ENCODE measurements around the gene WDR17. TPM values are rescaled to one million over a fixed set of nuclear protein-coding genes. Genes with fewer than 3 reads are reported as not detected.

The WDR17 gene
- total RNA-seq, 1 experiment from 2014 or later: 1.1 TPM

DNA sequence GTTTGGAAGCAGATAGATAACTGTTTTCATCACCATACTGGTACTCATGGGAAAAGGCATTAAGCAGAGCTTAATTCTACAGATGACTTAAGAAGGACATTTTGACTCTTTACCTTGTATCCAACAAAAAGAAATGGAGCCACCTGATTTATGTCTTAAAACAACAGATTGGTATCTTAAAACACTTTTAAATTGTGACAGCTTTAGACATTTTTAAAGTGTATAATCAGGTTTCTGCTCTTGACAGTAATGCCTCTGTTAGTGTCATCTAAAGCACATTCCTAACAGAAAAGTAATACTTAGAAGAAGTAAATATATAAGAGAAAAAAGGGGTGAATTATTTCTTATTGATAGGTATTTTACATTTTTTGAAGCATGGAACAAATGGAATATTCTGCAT is 73.9 kb downstream of the WDR17 start:
- Histone ChIP-seq H3K36me3 (replicated peaks; ENCODE audit: control insufficient read depth, insufficient read depth, low read length) (no peaks in the 10 kb centered on the region), H3K4me3 (ENCODE audit: insufficient read depth, low read depth, low read length) (no peak overlapping the region), H3K27me3 (ENCODE audit: control insufficient read depth, insufficient read depth, low read length) (no peaks in the 10 kb centered on the region)
- DNase-seq: no peak

DNA sequence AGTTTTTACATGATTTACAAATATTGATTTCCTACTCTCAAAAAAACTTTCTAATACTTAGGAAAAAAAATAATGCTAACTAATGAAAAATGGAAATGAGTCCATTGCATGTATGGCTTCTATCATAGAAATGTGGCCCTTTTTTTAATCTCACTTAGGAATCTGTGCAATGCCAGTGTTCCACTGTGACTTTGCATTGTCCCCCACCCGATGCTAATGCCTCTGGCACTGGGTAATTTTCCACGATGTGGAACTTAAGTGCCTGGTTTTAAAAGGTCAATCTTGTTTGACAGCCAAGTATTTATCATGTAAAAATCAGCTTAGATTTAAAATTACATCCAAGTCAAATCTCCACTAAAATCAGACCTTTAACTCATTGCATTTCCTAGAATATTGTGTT is 76.6 kb downstream of the WDR17 start:
- DNase-seq: no peak
- Histone ChIP-seq H3K27me3 (ENCODE audit: control insufficient read depth, insufficient read depth, low read length) (no peaks in the 10 kb centered on the region), H3K36me3 (replicated peaks; ENCODE audit: control insufficient read depth, insufficient read depth, low read length) (no peaks in the 10 kb centered on the region), H3K4me3 (ENCODE audit: insufficient read depth, low read depth, low read length) (no peak overlapping the region)

DNA sequence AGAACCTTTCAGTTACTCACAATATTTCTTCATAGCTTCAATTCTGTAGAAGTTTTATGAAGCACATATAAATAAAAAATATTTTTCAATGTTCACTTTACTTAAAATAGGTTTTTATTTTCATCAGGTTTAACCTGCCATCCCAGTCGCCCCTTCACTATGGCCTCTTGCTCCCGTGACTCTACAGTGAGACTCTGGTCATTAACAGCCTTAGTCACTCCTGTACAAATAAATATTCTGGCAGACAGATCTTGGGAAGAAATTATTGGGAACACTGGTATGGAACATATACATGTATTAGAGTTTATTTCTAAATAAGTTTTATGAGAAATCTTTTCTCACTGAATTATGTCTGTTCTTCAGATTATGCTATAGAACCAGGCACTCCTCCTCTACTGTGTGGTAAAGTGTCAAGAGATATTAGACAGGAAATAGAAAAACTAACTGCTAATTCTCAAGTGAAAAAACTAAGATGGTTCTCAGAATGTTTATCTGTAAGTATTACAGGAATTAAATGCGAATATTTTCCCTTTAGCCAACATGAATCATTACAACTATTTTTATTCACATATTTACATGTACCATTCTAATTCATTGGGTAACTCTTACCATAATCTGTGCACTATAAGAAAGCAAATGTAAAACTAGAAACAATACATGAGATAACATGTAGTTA is 84.2 kb downstream of the WDR17 start:
- no peaks in the 10 kb centered on the region for H3K27me3 ChIP-seq (ENCODE audit: control insufficient read depth, insufficient read depth, low read length)
- H3K36me3 ChIP-seq (replicated peaks; ENCODE audit: control insufficient read depth, insufficient read depth, low read length): no peaks in the 10 kb centered on the region
- no peak for DNase-seq
- no peak overlapping the region for H3K4me3 ChIP-seq (ENCODE audit: insufficient read depth, low read depth, low read length)

DNA sequence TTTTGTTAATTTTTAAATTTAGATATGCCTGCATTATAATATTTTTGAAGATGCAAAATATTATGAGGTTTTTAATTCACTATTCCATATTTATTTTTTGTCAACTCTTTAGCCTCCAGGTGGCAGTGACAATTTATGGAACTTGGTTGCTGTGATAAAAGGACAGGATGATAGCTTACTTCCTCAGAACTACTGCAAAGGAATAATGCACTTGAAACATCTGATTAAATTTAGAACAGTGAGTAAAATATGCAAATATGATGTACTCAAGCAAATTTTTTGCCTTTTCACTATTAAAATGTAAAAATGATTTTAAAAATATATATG is 84.7 kb downstream of the WDR17 start:
- no peak for DNase-seq
- Histone ChIP-seq H3K4me3 (ENCODE audit: insufficient read depth, low read depth, low read length) (no peak overlapping the region), H3K36me3 (replicated peaks; ENCODE audit: control insufficient read depth, insufficient read depth, low read length) (no peaks in the 10 kb centered on the region), H3K27me3 (ENCODE audit: control insufficient read depth, insufficient read depth, low read length) (no peaks in the 10 kb centered on the region)

DNA sequence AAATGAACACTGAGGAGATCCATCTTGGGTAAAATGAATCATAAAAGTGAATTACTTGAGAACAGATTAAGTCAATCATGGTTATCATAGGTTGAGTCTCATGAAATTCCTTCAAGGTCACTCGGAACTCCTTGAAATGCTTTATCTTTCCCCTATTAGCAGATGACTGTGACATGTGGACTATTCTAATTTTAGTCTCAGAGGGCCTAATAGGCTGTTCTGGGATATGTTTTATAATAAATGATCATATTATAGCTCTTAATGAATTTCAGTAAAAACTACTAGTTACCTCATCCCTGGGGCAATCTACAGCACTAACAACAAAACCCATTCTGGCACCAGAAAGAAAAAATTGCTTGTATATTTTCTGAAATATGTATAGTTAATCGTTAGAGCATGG is 85.1 kb downstream of the WDR17 start:
- Histone ChIP-seq H3K36me3 (replicated peaks; ENCODE audit: control insufficient read depth, insufficient read depth, low read length) (no peaks in the 10 kb centered on the region), H3K4me3 (ENCODE audit: insufficient read depth, low read depth, low read length) (no peak overlapping the region), H3K27me3 (ENCODE audit: control insufficient read depth, insufficient read depth, low read length) (no peaks in the 10 kb centered on the region)
- no peak for DNase-seq

DNA sequence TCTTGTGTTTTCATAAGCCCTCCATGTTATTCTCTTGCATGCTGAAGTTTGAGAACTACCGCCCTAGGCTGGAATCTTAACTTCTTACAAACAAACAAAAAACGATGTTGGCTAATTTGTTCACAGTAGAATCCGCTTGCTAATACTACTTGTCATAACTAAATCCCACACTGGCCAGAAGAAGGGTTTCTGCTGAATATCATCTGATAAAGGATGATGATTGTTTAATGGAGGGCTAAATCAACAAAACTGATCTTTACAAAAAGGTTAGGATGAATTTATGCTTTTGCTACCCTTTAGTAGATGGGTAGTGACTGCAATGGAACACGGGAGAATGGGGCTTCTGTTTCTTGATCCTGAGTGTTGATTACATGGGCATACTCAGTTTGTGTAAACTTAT is 87.5 kb downstream of the WDR17 start:
- Histone ChIP-seq H3K27me3 (ENCODE audit: control insufficient read depth, insufficient read depth, low read length) (no peaks in the 10 kb centered on the region), H3K36me3 (replicated peaks; ENCODE audit: control insufficient read depth, insufficient read depth, low read length) (no peaks in the 10 kb centered on the region), H3K4me3 (ENCODE audit: insufficient read depth, low read depth, low read length) (no peak overlapping the region)
- no peak for DNase-seq

DNA sequence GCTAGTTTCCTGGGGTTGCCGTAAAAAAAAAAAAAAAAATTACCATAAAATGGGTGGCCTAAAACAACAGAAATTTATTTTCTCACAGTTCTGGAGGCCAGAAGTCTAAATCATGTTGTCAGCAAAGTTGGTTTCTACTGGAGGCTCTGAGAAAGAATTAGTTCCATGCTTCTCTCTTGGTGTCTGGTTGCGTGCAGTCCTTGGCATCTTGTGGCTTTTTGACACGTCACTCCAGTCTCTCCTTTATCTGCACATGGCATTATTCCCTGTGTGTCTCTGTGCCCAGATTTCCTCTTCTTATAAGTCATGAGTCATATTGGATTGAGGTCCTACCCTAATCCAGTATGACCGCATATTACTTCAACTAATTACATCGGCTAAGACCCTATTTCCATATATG is 91.0 kb downstream of the WDR17 start:
- Histone ChIP-seq H3K36me3 (replicated peaks; ENCODE audit: control insufficient read depth, insufficient read depth, low read length) (no peaks in the 10 kb centered on the region), H3K27me3 (ENCODE audit: control insufficient read depth, insufficient read depth, low read length) (no peaks in the 10 kb centered on the region), H3K4me3 (ENCODE audit: insufficient read depth, low read depth, low read length) (no peak overlapping the region)
- no peak for DNase-seq

DNA sequence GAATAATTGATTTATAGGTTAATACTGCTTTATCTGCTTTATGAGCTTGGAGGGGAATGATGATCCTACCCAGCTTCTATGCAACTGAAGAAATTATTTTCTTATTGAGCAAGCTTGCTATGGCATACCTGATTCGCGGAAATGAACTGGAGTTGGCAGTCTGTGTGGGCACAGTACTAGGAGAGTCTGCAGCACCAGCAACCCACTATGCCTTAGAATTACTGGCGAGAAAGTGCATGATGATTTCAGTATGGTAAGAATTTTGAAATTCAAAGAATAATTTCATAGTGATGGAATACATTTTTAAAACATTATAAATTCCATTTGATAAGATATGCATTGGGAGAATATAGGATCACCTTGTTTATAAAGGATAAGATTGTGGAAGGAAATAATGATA is 97.4 kb downstream of the WDR17 start:
- no peaks in the 10 kb centered on the region for H3K27me3 ChIP-seq (ENCODE audit: control insufficient read depth, insufficient read depth, low read length)
- H3K36me3 ChIP-seq (replicated peaks; ENCODE audit: control insufficient read depth, insufficient read depth, low read length): no peaks in the 10 kb centered on the region
- no peak overlapping the region for H3K4me3 ChIP-seq (ENCODE audit: insufficient read depth, low read depth, low read length)
- no peak for DNase-seq

DNA sequence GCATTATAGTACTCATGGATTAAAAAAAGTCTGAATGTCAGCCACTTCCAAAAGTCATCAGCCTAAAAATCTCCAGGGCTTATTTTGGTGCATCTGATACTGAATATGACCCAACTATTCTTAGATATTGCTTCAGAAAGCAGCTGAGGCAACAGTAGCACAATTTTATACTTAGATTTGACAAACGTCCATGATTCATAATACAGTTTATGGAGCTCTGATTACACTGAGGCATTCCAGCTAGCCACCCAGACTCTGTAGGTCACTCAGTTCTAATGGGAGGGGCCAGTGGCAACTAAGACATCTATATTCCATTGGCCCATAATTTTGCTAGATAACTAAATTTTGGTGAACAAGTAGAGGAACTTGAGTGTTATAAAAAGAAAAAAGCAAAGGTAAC is 119.4 kb downstream of the WDR17 start:
- DNase-seq: no peak
- no peak overlapping the region for H3K4me3 ChIP-seq (ENCODE audit: insufficient read depth, low read depth, low read length)
- no peaks in the 10 kb centered on the region for H3K36me3 ChIP-seq (replicated peaks; ENCODE audit: control insufficient read depth, insufficient read depth, low read length)
- H3K27me3 ChIP-seq (ENCODE audit: control insufficient read depth, insufficient read depth, low read length): no peaks in the 10 kb centered on the region

DNA sequence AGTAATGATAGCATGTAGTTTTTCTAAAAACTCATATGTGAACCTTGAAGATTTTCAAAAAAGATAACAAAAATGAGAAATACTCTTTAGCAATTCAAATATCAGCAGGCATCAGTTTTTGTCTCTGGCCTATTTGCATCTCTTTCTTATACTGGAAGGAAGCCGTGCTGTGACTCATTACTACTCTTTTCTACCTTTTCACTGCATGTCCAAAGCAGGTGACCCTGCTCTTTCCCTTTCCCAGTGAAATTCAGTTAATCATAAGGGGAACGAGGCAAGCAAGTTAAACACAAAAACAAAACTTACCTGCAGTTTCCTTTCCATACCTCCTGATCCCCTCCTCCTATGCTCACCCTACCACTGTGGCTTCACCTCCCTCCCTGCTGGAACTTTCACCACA is 120.4 kb downstream of the WDR17 start:
- DNase-seq: peak; percentile 3
- H3K36me3 ChIP-seq (replicated peaks; ENCODE audit: control insufficient read depth, insufficient read depth, low read length): no peaks in the 10 kb centered on the region
- no peak overlapping the region for H3K4me3 ChIP-seq (ENCODE audit: insufficient read depth, low read depth, low read length)

DNA sequence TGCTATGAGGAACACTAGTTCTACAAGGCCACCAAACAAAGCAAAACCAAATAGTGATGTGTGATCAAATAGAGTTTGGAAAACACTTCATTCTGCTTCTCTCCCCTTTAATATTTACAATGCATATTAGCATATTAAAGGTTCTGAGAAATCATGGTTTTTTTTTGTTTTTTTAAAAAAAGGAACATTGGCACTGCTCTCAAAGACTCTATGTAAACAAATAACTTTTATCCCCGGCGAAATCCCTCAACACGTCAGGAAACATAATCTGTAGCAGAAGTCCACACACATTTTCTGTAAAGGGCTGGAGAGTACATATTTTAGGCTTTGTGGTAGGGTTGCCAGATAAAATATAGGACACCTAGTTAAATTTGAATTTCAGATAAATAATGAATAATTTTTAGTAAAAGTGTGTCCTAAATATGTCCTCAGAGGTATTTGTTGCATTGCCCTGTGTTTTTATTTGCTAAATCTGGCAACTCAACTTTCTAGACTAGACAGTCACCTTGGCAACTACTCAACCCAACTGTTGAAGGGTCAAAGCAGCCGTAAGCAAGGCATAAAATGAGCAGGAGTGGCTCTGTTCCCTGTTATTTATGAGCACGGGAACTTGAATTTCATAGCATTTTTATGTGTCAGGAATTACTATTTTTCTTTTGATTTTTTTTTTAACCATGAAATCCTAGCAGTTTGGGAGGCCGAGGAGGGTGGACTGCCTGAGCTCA is 121.2 kb downstream of the WDR17 start:
- DNase-seq: no peak
- Histone ChIP-seq H3K36me3 (replicated peaks; ENCODE audit: control insufficient read depth, insufficient read depth, low read length) (no peaks in the 10 kb centered on the region), H3K27me3 (ENCODE audit: control insufficient read depth, insufficient read depth, low read length) (no peaks in the 10 kb centered on the region), H3K4me3 (ENCODE audit: insufficient read depth, low read depth, low read length) (no peak overlapping the region)

More for the DNA sequence above, 120.4 kb downstream of the WDR17 start:
- no peaks in the 10 kb centered on the region for H3K27me3 ChIP-seq (ENCODE audit: control insufficient read depth, insufficient read depth, low read length)

DNA sequence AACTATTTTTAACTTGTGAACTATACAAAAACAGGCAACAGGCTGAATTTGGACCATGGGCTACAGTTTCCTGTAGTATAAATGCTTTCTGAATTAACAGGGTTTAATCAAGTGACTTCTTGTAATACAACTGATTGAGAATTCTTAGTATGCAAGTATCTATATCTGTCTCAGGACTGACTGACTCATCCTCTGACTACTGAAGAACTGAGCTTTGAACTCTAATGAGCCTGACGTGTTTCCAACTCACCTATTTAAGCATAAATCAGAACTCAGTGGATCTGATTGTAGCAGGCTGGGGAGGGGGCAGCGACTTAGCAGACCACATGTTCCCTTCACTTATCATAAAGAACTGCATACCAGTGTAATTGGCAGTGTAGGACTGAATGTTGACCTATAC is 122.0 kb downstream of the WDR17 start:
- H3K36me3 ChIP-seq (replicated peaks; ENCODE audit: control insufficient read depth, insufficient read depth, low read length): no peaks in the 10 kb centered on the region
- H3K4me3 ChIP-seq (ENCODE audit: insufficient read depth, low read depth, low read length): no peak overlapping the region
- no peak for DNase-seq
- no peaks in the 10 kb centered on the region for H3K27me3 ChIP-seq (ENCODE audit: control insufficient read depth, insufficient read depth, low read length)

DNA sequence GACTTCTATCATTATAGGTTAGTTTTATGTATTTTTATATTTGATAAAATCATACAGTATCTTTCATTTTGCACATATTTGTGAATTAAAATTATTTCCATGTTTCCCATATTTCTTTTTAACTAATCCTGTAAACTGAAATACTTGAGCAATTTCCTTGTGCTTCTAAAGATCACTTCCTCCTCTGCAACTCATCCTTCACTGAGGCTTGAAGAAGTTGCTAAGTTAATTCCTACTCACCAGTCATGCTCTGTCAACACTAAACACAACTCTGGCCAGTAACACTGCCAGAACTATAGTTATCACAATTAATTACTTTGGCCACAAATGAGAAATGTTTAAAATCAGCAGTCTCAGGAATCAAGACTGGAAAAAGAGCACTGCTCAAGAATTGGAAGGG is 123.0 kb downstream of the WDR17 start:
- Histone ChIP-seq H3K36me3 (replicated peaks; ENCODE audit: control insufficient read depth, insufficient read depth, low read length) (no peaks in the 10 kb centered on the region), H3K4me3 (ENCODE audit: insufficient read depth, low read depth, low read length) (no peak overlapping the region), H3K27me3 (ENCODE audit: control insufficient read depth, insufficient read depth, low read length) (no peaks in the 10 kb centered on the region)
- DNase-seq: no peak

DNA sequence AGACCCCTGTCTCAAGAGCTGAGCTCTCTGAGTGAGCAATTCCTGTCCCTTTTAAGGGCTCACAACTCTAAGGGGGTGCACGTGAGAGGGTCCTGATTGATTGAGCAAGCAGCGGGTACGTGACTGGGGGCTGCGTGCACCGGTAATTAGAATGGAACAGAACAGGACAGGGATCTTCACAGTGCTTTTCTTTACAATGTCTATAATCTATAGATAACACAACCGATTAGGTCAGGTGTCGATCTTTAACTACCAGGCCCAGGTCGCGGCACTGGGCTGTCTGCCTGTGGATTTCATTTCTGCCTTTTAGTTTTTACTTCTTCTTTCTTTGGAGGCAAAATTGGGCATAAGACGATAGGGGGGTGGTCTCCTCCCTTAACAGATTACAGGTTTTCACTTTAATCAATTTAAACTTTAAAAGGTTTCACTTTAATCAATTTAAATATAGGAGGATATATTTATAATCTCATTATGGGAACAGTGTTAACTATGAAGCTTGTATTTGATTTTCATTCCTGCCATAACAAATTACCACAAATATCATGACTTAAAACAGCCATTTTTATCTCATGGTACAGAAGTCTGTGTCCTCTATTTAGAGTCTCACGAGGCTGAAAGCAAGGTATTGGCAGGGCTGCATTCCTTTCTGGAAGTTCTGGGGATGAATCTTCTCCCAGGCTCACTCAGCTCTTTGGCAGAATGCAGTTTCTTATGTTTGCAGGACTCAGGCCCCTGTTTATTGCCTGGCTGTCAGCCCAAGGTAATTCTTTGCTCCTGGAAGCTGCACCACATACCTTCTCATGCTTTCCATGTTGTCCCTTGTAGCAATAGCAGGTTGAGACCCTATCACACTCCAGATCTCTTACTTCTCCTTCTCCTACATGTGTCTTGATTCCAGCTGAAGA is 124.5 kb downstream of the WDR17 start:
- no peaks in the 10 kb centered on the region for H3K36me3 ChIP-seq (replicated peaks; ENCODE audit: control insufficient read depth, insufficient read depth, low read length)
- no peak overlapping the region for H3K4me3 ChIP-seq (ENCODE audit: insufficient read depth, low read depth, low read length)
- H3K27me3 ChIP-seq (ENCODE audit: control insufficient read depth, insufficient read depth, low read length): no peaks in the 10 kb centered on the region
- no peak for DNase-seq

DNA sequence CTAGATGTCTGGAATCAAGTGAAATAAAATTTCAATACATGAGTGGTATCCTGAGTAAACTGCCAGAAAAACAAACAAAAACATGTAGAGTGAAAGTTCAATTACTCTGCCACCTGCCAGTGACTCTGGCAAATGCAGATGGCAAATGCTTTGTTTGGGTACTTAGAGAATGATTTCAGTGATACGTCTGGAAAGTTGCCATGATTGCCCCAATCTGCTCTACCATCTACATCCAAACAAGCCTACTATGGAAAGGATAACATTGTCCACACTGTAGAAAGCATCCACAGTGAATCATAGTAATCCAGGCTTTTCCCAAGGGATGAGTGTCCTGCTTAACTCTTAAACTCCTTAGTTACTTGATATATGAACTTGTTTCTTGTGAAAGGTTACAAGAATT is 126.3 kb downstream of the WDR17 start:
- H3K27me3 ChIP-seq (ENCODE audit: control insufficient read depth, insufficient read depth, low read length): no peaks in the 10 kb centered on the region
- no peak overlapping the region for H3K4me3 ChIP-seq (ENCODE audit: insufficient read depth, low read depth, low read length)
- no peak for DNase-seq
- H3K36me3 ChIP-seq (replicated peaks; ENCODE audit: control insufficient read depth, insufficient read depth, low read length): no peaks in the 10 kb centered on the region
